ENCODE results near the gene UBIAD1. TPM values are rescaled to one million over a fixed set of nuclear protein-coding genes. Genes with fewer than 3 reads are reported as not detected.

Gene UBIAD1
- total and polyA plus RNA-seq, 2 of the 13 experiments (the other 11 are each of a cell fraction or from before 2014, with no cell fraction given), result 16.9 to 20.4 TPM

GRCh38 chr1:11308699-11309224, 35.8 kb downstream of the UBIAD1 start:
- H3K4me1 ChIP-seq (ENCODE audit: insufficient read depth, low read length), result no peaks in the 10 kb centered on the region
- FAIRE-seq (no peak), ATAC-seq (no peak), DNase-seq (ENCODE audit: low spot score) (no peak)
- WGBS (ENCODE audit: low lambda C conversion rate), result 52% methylated on average over 4 of the region's 6 CpGs
- no peaks in the 10 kb centered on the region for H3K9me3 ChIP-seq (ENCODE audit: low read length)
- H4K20me1 ChIP-seq (ENCODE audit: insufficient read depth, low read length), result no peaks in the 10 kb centered on the region
- TF ChIP-seq DZIP1 (CRISPR knock-in tag; IDR thresholded peaks at IDR 0.05), result no peak
- in situ Hi-C loops (cut with HindIII; ENCODE audit: extremely low pct_ligation_motif_present, low pct_unique_long_range_greater_than_20kb) (no loop called here), intact Hi-C loops (cut with micrococcal nuclease; ENCODE audit: unreplicated experiment) (no loop called here)
- H3K27me3 ChIP-seq (ENCODE audit: control insufficient read depth in 1 of 2, insufficient read depth in 2 of 2, low read length in 2 of 2), result peaks cover 4 to 42% of the 10 kb centered on the region in 2 experiments; a peak in 4 of 5 replicates
- BruUV-seq (replicated peaks), result no TSS peak
- ChIA-PET CTCF (ENCODE audit: low intra/inter-chr PET ratio, low total read pairs) (no interaction called here), POLR2A (no interaction called here)
- no peaks in the 10 kb centered on the region for H3K36me3 ChIP-seq (replicated peaks in 1 of 2; ENCODE audit: control insufficient read depth in 1 of 2, insufficient read depth in 2 of 2, low read length in 2 of 2)
- no peak overlapping the region for H3K4me2 ChIP-seq (ENCODE audit: low read depth, low read length)
- H2AFZ ChIP-seq (ENCODE audit: low read length), result no peak overlapping the region
- no peak overlapping the region for H3K27ac ChIP-seq (ENCODE audit: extremely low read length, insufficient read depth, low read length)
- H3K4me3 ChIP-seq (replicated peaks in 1 of 3; ENCODE audit: insufficient read depth in 1 of 3, low read depth in 2 of 3, low read length in 3 of 3), result no peak overlapping the region
- no peaks in the 10 kb centered on the region for H3K79me2 ChIP-seq (ENCODE audit: insufficient read depth, low read length)
- H3K9ac ChIP-seq (ENCODE audit: insufficient read depth, low read depth, low read length), result no peak overlapping the region

GRCh38 chr1:11309385-11309784, 36.4 kb downstream of the UBIAD1 start:
- H3K79me2 ChIP-seq (ENCODE audit: insufficient read depth, low read length), result no peaks in the 10 kb centered on the region
- H3K36me3 ChIP-seq (replicated peaks in 1 of 2; ENCODE audit: control insufficient read depth in 1 of 2, insufficient read depth in 2 of 2, low read length in 2 of 2), result no peaks in the 10 kb centered on the region
- BruUV-seq (replicated peaks), result no TSS peak
- H3K27ac ChIP-seq (ENCODE audit: extremely low read length, insufficient read depth, low read length), result no peak overlapping the region
- ChIA-PET CTCF (ENCODE audit: low intra/inter-chr PET ratio, low total read pairs) (no interaction called here), POLR2A (no interaction called here)
- H4K20me1 ChIP-seq (ENCODE audit: insufficient read depth, low read length), result no peaks in the 10 kb centered on the region
- H3K9me3 ChIP-seq (ENCODE audit: low read length), result no peaks in the 10 kb centered on the region
- DNase-seq (ENCODE audit: low spot score) (no peak), FAIRE-seq (no peak), ATAC-seq (no peak)
- intact Hi-C loops (cut with micrococcal nuclease; ENCODE audit: unreplicated experiment) (no loop called here), in situ Hi-C loops (cut with HindIII; ENCODE audit: extremely low pct_ligation_motif_present, low pct_unique_long_range_greater_than_20kb) (no loop called here)
- peaks cover 4 to 38% of the 10 kb centered on the region in 2 experiments; a peak in 4 of 5 replicates for H3K27me3 ChIP-seq (ENCODE audit: control insufficient read depth in 1 of 2, insufficient read depth in 2 of 2, low read length in 2 of 2)
- no peaks in the 10 kb centered on the region for H3K4me1 ChIP-seq (ENCODE audit: insufficient read depth, low read length)
- WGBS (ENCODE audit: low lambda C conversion rate), result 17% methylated on average over 6 of the region's 7 CpGs
- H2AFZ ChIP-seq (ENCODE audit: low read length), result no peak overlapping the region
- H3K4me3 ChIP-seq (replicated peaks in 1 of 3; ENCODE audit: insufficient read depth in 1 of 3, low read depth in 2 of 3, low read length in 3 of 3), result no peak overlapping the region
- no peak overlapping the region for H3K9ac ChIP-seq (ENCODE audit: insufficient read depth, low read depth, low read length)
- no peak overlapping the region for H3K4me2 ChIP-seq (ENCODE audit: low read depth, low read length)
- TF ChIP-seq ZNF550 (CRISPR knock-in tag; IDR thresholded peaks at IDR 0.05; ENCODE audit: borderline replicate concordance) (no peak), MXI1 (IDR thresholded peaks at IDR 0.05; ENCODE audit: borderline replicate concordance, low read depth, low read length) (no peak), THAP11 (CRISPR knock-in tag; IDR thresholded peaks at IDR 0.05) (no peak), ZNF766 (CRISPR knock-in tag; IDR thresholded peaks at IDR 0.05; ENCODE audit: borderline replicate concordance) (no peak), ZNF737 (CRISPR knock-in tag; IDR thresholded peaks at IDR 0.05; ENCODE audit: borderline replicate concordance) (no peak), POLR2A (IDR thresholded peaks at IDR 0.05; ENCODE audit: insufficient read depth in 1 of 2, low read depth in 2 of 2, low read length in 2 of 2) (no peak)

Data from HepG2 (cell line).